PC-3 (cell line): ENCODE results near the gene STAM. TPM values are rescaled to one million over a fixed set of nuclear protein-coding genes. Genes with fewer than 3 reads are reported as not detected.

Experiments
- ATAC-seq: fragments of 200-7000 bp; cut with Tn5 transposase; 2 replicates; pipeline ENCODE4 v1.9.1; 2020; ENCODE audit warnings: mild to moderate bottlenecking, moderate library complexity
- BruUV-seq: library from RNA; stranded (reverse); fragments of 400-500 nt; replicated peaks from 2 replicates; lab custom pipeline; 2021; lab: Mats Ljungman, UMichigan
- CTCF ChIA-PET: fragments of 300-600 bp; sonication (Branson Sonifier 250); formaldehyde crosslinking; loops from one replicate; lab custom pipeline; 2022; ENCODE audit warnings: antibody characterized with exemption; lab: Charles Lee
- POLR2A ChIA-PET: fragments of 300-600 bp; sonication (Branson Sonifier 250); formaldehyde crosslinking; loops from one replicate; lab custom pipeline; 2022; ENCODE audit warnings: antibody characterized with exemption; ENCODE audit not compliant: unreplicated experiment; lab: Charles Lee
- DNase-seq: peaks from one replicate; pipeline ENCODE4 v3.0.0-alpha.2; 2015
- H2AFZ ChIP-seq: fragments of 300-600 bp; sonication (generic); 2 replicates; pipeline ENCODE4 v1.6.0; 2016; ENCODE audit warnings: antibody characterized with exemption, low read length
- H3F3A ChIP-seq: fragments of 300-600 bp; sonication (generic); one replicate; pipeline ENCODE4 v1.6.0; 2017; ENCODE audit warnings: antibody characterized with exemption, low read length, control low read depth, mild to moderate bottlenecking; ENCODE audit not compliant: unreplicated experiment
- H3K27ac ChIP-seq: fragments of 300-600 bp; sonication (generic); 2 replicates; pipeline ENCODE4 v1.5.1; 2016; ENCODE audit warnings: mild to moderate bottlenecking, low read length
- H3K27me3 ChIP-seq: fragments of 300-600 bp; sonication (generic); 2 replicates; pipeline ENCODE4 v1.6.1; 2016; ENCODE audit warnings: low read length, mixed read lengths
- H3K36me3 ChIP-seq: fragments of 300-600 bp; sonication (generic); 2 replicates; pipeline ENCODE4 v1.6.1; 2016; ENCODE audit warnings: low read depth, mixed run types, low read length, mixed read lengths
- H3K4me1 ChIP-seq: fragments of 300-600 bp; sonication (generic); 2 replicates; pipeline ENCODE4 v1.5.1; 2016; ENCODE audit warnings: low read length; ENCODE audit not compliant: insufficient read depth
- H3K4me2 ChIP-seq: fragments of 300-600 bp; sonication (generic); 2 replicates; pipeline ENCODE4 v1.6.0; 2016; ENCODE audit warnings: low read length
- H3K4me3 ChIP-seq: fragments of 300-600 bp; sonication (generic); 2 replicates; pipeline ENCODE4 v1.5.1; 2016; ENCODE audit warnings: mild to moderate bottlenecking, low read length, mixed read lengths
- H3K79me2 ChIP-seq: fragments of 300-600 bp; sonication (generic); 2 replicates; pipeline ENCODE4 v1.6.1; 2017; ENCODE audit warnings: low read length, mixed read lengths
- H3K9ac ChIP-seq: fragments of 300-600 bp; sonication (generic); 2 replicates; pipeline ENCODE4 v1.6.0; 2016; ENCODE audit warnings: mild to moderate bottlenecking, low read length
- H3K9me2 ChIP-seq: fragments of 300-600 bp; sonication (generic); replicated peaks from 2 replicates; pipeline ENCODE4 v1.6.1; 2016; ENCODE audit warnings: mixed run types, low read length, mixed read lengths
- H3K9me3 ChIP-seq: fragments of 300-600 bp; sonication (generic); 2 replicates; pipeline ENCODE4 v1.6.1; 2016; ENCODE audit warnings: low read length, mixed read lengths
- H4K20me1 ChIP-seq: fragments of 300-600 bp; sonication (generic); 2 replicates; pipeline ENCODE4 v1.6.1; 2016; ENCODE audit warnings: low read length, mixed read lengths
- CTCF ChIP-seq: fragments of 300-600 bp; sonication (generic); conservative IDR thresholded peaks from 2 replicates; pipeline ENCODE4 v1.5.1; 2017; ENCODE audit warnings: antibody characterized with exemption, low read depth, mild to moderate bottlenecking, low read length
- EZH2 ChIP-seq: fragments of 300-600 bp; sonication (generic); IDR thresholded peaks from one replicate; pipeline ENCODE4 v1.6.1; 2017; ENCODE audit warnings: antibody characterized with exemption, mild to moderate bottlenecking, low read length; ENCODE audit not compliant: unreplicated experiment
- EZH2phosphoT487 ChIP-seq: fragments of 300-600 bp; sonication (generic); IDR thresholded peaks from 2 replicates; pipeline ENCODE4 v1.6.1; 2018; ENCODE audit warnings: mild to moderate bottlenecking, antibody characterized with exemption, low read length, borderline replicate concordance
- intact Hi-C: fragments of 100-400 bp; cut with micrococcal nuclease; formaldehyde crosslinking; loops from 2 replicates; pipeline ENCODE4 v1.9.0; 2023
- total RNA-seq: library from RNA; depleted of rRNA; stranded (reverse); fragments of >200 nt; gene quantifications from 2 replicates; pipeline ENCODE4 v1.2.3, GENCODE V29; 2014

STAM gene
- total RNA-seq, 1 experiment from 2014 or later = 7.8 TPM

- H4K20me1 ChIP-seq = no peaks in the 10 kb centered on the region
- no peak overlapping the region for H3K27ac ChIP-seq
- H3K4me3 ChIP-seq = no peak overlapping the region
- H3K9me3 ChIP-seq = no peaks in the 10 kb centered on the region
- DNase-seq (no peak), ATAC-seq (no peak)
- no peak overlapping the region for H2AFZ ChIP-seq
- no peaks in the 10 kb centered on the region for H3K36me3 ChIP-seq
- H3K9me2 ChIP-seq = no peaks in the 10 kb centered on the region
- BruUV-seq = no TSS peak
- no peak overlapping the region for H3K4me2 ChIP-seq
- ChIA-PET CTCF (no interaction called here), POLR2A (no interaction called here)
- H3K9ac ChIP-seq = no peak overlapping the region
- intact Hi-C loops = no loop called here
- peaks cover 25% of the 10 kb centered on the region for H3K4me1 ChIP-seq
- no peaks in the 10 kb centered on the region for H3F3A ChIP-seq
- TF ChIP-seq EZH2phosphoT487 = no peak
- no peak for TF ChIP-seq CTCF
- TF ChIP-seq EZH2 = no peak
- no peaks in the 10 kb centered on the region for H3K27me3 ChIP-seq
- peaks cover 73% of the 10 kb centered on the region for H3K79me2 ChIP-seq
Observed at GRCh38 chr10:17676919-17677318, 33.0 kb downstream of the STAM start.

- no peak for DNase-seq
- Histone ChIP-seq H3K9ac (no peak overlapping the region), H3K79me2 (peaks cover 67% of the 10 kb centered on the region), H3K4me1 (no peaks in the 10 kb centered on the region), H3K9me3 (no peaks in the 10 kb centered on the region), H3K9me2 (no peaks in the 10 kb centered on the region), H4K20me1 (no peaks in the 10 kb centered on the region), H3K36me3 (no peaks in the 10 kb centered on the region), H3K27me3 (no peaks in the 10 kb centered on the region), H3K27ac (no peak overlapping the region), H2AFZ (no peak overlapping the region), H3F3A (no peaks in the 10 kb centered on the region), H3K4me2 (no peak overlapping the region), H3K4me3 (no peak overlapping the region)
- no TSS peak for BruUV-seq
- CTCF ChIA-PET = no interaction called here
- TF ChIP-seq EZH2phosphoT487 = no peak
- no peak for TF ChIP-seq EZH2
- no peak for TF ChIP-seq CTCF
- intact Hi-C loops = no loop called here
- POLR2A ChIA-PET = no interaction called here
- ATAC-seq = no peak
Observed at GRCh38 chr10:17682236-17682946, 38.4 kb downstream of the STAM start.

GRCh38 chr10:17683541-17683940 is 39.6 kb downstream of the STAM start:
- POLR2A ChIA-PET = no interaction called here
- CTCF ChIA-PET = no interaction called here
- intact Hi-C loops = no loop called here
- Histone ChIP-seq H3K9ac (no peak overlapping the region), H3K79me2 (peaks cover 62% of the 10 kb centered on the region), H3K4me3 (no peak overlapping the region), H3K4me2 (no peak overlapping the region), H3K9me2 (no peaks in the 10 kb centered on the region), H2AFZ (no peak overlapping the region), H3K36me3 (no peaks in the 10 kb centered on the region), H3K4me1 (no peaks in the 10 kb centered on the region), H3K27me3 (no peaks in the 10 kb centered on the region), H3K9me3 (no peaks in the 10 kb centered on the region), H3K27ac (no peak overlapping the region), H3F3A (no peaks in the 10 kb centered on the region), H4K20me1 (no peaks in the 10 kb centered on the region)
- ATAC-seq (no peak), DNase-seq (no peak)
- BruUV-seq = no TSS peak
- no peak for TF ChIP-seq EZH2
- TF ChIP-seq CTCF = no peak
- TF ChIP-seq EZH2phosphoT487 = no peak
